Measurements from ENCODE around the gene PIEZO1. TPM values are rescaled to one million over a fixed set of nuclear protein-coding genes. Genes with fewer than 3 reads are reported as not detected.

The PIEZO1 gene
- total RNA-seq, 5 donors from 2014 or later (not counting 1 experiment from before 2014, with no cell fraction given), result 139 to 274 (median 240) TPM

DNA sequence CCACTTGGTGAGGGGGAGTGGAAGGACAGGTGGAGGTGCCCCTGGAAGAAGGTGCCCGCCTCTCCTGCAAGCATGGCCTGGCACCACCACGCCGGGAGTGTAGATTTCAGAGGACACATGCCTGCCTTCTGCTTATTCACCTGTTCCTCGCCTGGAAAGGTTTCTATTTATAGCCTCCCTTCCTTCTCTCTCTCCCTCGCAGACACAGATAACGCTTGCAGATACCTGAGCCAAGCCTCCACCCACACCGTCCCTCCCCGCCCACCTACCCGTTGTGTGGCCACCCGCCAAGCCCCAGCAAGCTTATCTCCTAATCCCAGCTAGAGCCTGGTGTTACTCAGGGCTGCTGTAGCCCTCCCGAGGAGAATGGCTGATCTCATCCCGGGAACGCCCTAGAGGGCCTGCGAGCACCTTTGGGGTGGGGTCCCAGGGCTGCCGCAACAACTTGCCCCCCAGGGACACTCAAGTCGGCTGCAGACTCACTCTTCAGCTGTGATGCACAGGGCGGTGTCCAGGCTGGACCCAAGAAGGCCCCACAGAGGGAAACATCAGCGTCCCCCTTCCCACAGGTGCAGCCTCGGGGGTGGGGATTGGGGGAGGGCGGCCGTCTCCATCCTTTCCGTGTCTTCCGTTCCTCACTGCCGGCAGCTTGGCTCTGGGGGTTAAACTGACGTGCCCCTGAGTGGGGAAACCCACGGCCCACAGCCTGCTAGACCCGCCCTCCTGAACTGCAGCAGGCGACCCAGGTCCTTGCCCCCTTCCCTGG is 96.8 kb downstream of the PIEZO1 start:
- Mint-ChIP-seq H3K27ac (peak overlapping the region in 1 of 2 donors; percentile 94), H3K36me3 (no peaks in the 10 kb centered on the region), H3K9me3 (no peaks in the 10 kb centered on the region), H3K27me3 (peaks cover 0 to 2% of the 10 kb centered on the region in 2 donors), H3K4me3 (peak overlapping the region in 1 of 3 donors; percentile 77), H3K4me1 (peaks cover 57 to 67% (median 59%) of the 10 kb centered on the region in 3 donors)
- no peak overlapping the region for H3K4me3 ChIP-seq (ENCODE audit: control insufficient read depth in 1 of 2, extremely low read depth in 1 of 2, low read length in 1 of 2)
- peaks cover 0 to 5% of the 10 kb centered on the region in 2 experiments for H3K27me3 ChIP-seq (replicated peaks in 1 of 2; ENCODE audit: control insufficient read depth in 2 of 2, extremely low read depth in 1 of 2, insufficient read depth in 2 of 2, low read length in 1 of 2)
- POLR2A ChIA-PET, result interaction anchor here in 1 of 2 donors (1.0 kb wide), 1 partner anchor 14 kb away, joined by 4 read pairs; no protein-coding TSS in a partner anchor
- no peak overlapping the region for H3K27ac ChIP-seq (ENCODE audit: low read length)
- peaks cover 32 to 68% of the 10 kb centered on the region in 2 experiments for H3K4me1 ChIP-seq (ENCODE audit: control insufficient read depth in 1 of 2, extremely low read depth in 1 of 2, insufficient read depth in 2 of 2, low read length in 2 of 2)
- no peaks in the 10 kb centered on the region for H3K36me3 ChIP-seq (ENCODE audit: control insufficient read depth in 2 of 2, extremely low read depth in 1 of 2, insufficient read depth in 1 of 2, low read length in 1 of 2)
- H3K9me3 ChIP-seq, result no peaks in the 10 kb centered on the region
- ATAC-seq (replicated peaks in 1 of 4), result no peak
- CTCF ChIA-PET, result interaction anchor here in 1 of 2 donors (0.7 kb wide), 1 partner anchor 10 kb away, joined by 3 read pairs; no protein-coding TSS in a partner anchor
- 68% methylated on average over 21 of the region's 28 CpGs for WGBS (ENCODE audit: insufficient coverage)
- DNase-seq, result no peak

- ATAC-seq (replicated peaks in 1 of 4) (no peak), DNase-seq (no peak)
- Mint-ChIP-seq H3K27me3 (peaks cover 0 to 2% of the 10 kb centered on the region in 2 donors), H3K27ac (no peak overlapping the region), H3K4me1 (peaks cover 56 to 63% (median 57%) of the 10 kb centered on the region in 3 donors), H3K4me3 (no peak overlapping the region), H3K9me3 (no peaks in the 10 kb centered on the region), H3K36me3 (no peaks in the 10 kb centered on the region)
- ChIA-PET CTCF (interaction anchor here in 1 of 2 donors (0.7 kb wide), 1 partner anchor 11 kb away, joined by 3 read pairs; no protein-coding TSS in a partner anchor), POLR2A (interaction anchor here in 1 of 2 donors (1.0 kb wide), 1 partner anchor 14 kb away, joined by 4 read pairs; no protein-coding TSS in a partner anchor)
- H3K9me3 ChIP-seq, result no peaks in the 10 kb centered on the region
- H3K36me3 ChIP-seq (ENCODE audit: control insufficient read depth in 2 of 2, extremely low read depth in 1 of 2, insufficient read depth in 1 of 2, low read length in 1 of 2), result no peaks in the 10 kb centered on the region
- no peak overlapping the region for H3K4me3 ChIP-seq (ENCODE audit: control insufficient read depth in 1 of 2, extremely low read depth in 1 of 2, low read length in 1 of 2)
- H3K27ac ChIP-seq (ENCODE audit: low read length), result no peak overlapping the region
- peaks cover 26 to 68% of the 10 kb centered on the region in 2 experiments for H3K4me1 ChIP-seq (ENCODE audit: control insufficient read depth in 1 of 2, extremely low read depth in 1 of 2, insufficient read depth in 2 of 2, low read length in 2 of 2)
- H3K27me3 ChIP-seq (replicated peaks in 1 of 2; ENCODE audit: control insufficient read depth in 2 of 2, extremely low read depth in 1 of 2, insufficient read depth in 2 of 2, low read length in 1 of 2), result peaks cover 0 to 5% of the 10 kb centered on the region in 2 experiments
- no CpG with 5 or more reads among the region's 3 CpGs for WGBS (ENCODE audit: insufficient coverage)
These were observed 97.4 kb downstream of the PIEZO1 start for GRCh38 chr16:88687676-88688012.

- Mint-ChIP-seq H3K9me3 (no peaks in the 10 kb centered on the region), H3K4me1 (peaks cover 55 to 62% (median 57%) of the 10 kb centered on the region in 3 donors), H3K4me3 (peak overlapping the region; percentile 39 to 81 (median 79)), H3K36me3 (no peaks in the 10 kb centered on the region), H3K27ac (no peak overlapping the region), H3K27me3 (peaks cover 0 to 2% of the 10 kb centered on the region in 2 donors)
- POLR2A ChIA-PET, result interaction anchor here in 1 of 2 donors (1.0 kb wide), 1 partner anchor 15 kb away, joined by 4 read pairs; no protein-coding TSS in a partner anchor
- H3K4me3 ChIP-seq (ENCODE audit: control insufficient read depth in 1 of 2, extremely low read depth in 1 of 2, low read length in 1 of 2), result no peak overlapping the region
- DNase-seq (no peak), ATAC-seq (replicated peaks in 1 of 4) (no peak)
- no peak overlapping the region for H3K27ac ChIP-seq (ENCODE audit: low read length)
- CTCF ChIA-PET, result no interaction called here
- no peaks in the 10 kb centered on the region for H3K9me3 ChIP-seq
- no peaks in the 10 kb centered on the region for H3K36me3 ChIP-seq (ENCODE audit: control insufficient read depth in 2 of 2, extremely low read depth in 1 of 2, insufficient read depth in 1 of 2, low read length in 1 of 2)
- 88% methylated on average over 7 of the region's 10 CpGs for WGBS (ENCODE audit: insufficient coverage)
- H3K27me3 ChIP-seq (replicated peaks in 1 of 2; ENCODE audit: control insufficient read depth in 2 of 2, extremely low read depth in 1 of 2, insufficient read depth in 2 of 2, low read length in 1 of 2), result peaks cover 0 to 5% of the 10 kb centered on the region in 2 experiments
- peaks cover 22 to 67% of the 10 kb centered on the region in 2 experiments for H3K4me1 ChIP-seq (ENCODE audit: control insufficient read depth in 1 of 2, extremely low read depth in 1 of 2, insufficient read depth in 2 of 2, low read length in 2 of 2)
These were observed 97.8 kb downstream of the PIEZO1 start for GRCh38 chr16:88687254-88687576.

DNA sequence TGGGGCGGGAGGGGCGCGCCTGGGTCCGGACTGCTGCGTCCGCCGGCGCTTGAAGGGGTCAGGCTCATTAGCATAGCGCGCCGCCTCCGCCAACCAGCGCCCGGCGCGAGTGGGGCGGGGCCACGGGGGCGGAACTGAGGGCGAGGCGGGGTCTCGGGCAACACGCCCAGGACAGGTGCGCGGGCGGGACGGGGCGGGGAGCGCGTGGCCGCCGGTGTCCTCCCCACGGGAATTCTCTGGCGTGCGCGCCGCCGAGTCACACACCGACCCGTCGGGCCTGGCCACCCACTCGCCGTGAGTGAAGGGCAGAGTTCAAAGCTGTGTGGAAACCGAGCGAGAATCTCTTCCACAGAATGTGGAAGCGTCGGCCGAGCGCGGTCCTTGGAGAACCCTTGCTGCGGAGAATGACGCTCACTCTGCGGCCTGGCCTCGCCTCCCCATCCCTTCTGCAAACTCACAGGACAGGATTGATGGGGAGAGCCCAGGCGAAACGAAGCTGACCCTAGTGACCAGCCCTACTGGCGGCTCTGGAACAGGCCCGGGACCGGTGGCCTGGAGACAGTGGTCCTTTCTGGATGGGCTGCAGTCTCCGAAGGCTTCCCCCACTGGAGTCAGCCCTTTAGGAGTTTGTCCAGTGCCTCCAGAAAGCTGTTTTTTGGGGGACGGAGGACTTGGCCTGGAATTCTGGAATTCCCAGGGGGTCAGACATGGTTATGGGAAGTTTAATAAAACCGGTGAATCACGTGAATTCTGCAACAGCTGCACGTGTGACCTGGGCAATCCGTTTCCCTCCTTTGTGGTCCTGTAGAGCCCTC is 98.4 kb downstream of the PIEZO1 start, which contains the start of gene SNAI3:
Gene SNAI3 (minus strand): TSS at position 69 of the 815 bp plus-strand sequence. CDS start 101 bp downstream, outside the sequence.
- H3K27ac ChIP-seq (ENCODE audit: low read length), result peak within 1 kb of the TSS; percentile 54
- Mint-ChIP-seq H3K4me1 (peaks cover 55 to 62% (median 57%) of the 10 kb centered on the region in 3 donors), H3K27ac (peak within 1 kb of the TSS; percentile 63 to 82), H3K9me3 (no peaks in the 10 kb centered on the region), H3K36me3 (no peaks in the 10 kb centered on the region), H3K4me3 (peak within 1 kb of the TSS; percentile 77 to 81 (median 79)), H3K27me3 (peaks cover 0 to 2% of the 10 kb centered on the region in 2 donors)
- peak; percentile 82 to 85 (median 84) for ATAC-seq (replicated peaks in 1 of 4)
- CTCF ChIA-PET, result interaction anchor here in 1 of 2 donors (0.6 kb wide), 1 partner anchor 9 kb away, joined by 6 read pairs; no protein-coding TSS in a partner anchor
- H3K4me3 ChIP-seq (ENCODE audit: control insufficient read depth in 1 of 2, extremely low read depth in 1 of 2, low read length in 1 of 2), result peak within 1 kb of the TSS; percentile 69 to 94
- no peaks in the 10 kb centered on the region for H3K36me3 ChIP-seq (ENCODE audit: control insufficient read depth in 2 of 2, extremely low read depth in 1 of 2, insufficient read depth in 1 of 2, low read length in 1 of 2)
- peaks cover 0 to 5% of the 10 kb centered on the region in 2 experiments for H3K27me3 ChIP-seq (replicated peaks in 1 of 2; ENCODE audit: control insufficient read depth in 2 of 2, extremely low read depth in 1 of 2, insufficient read depth in 2 of 2, low read length in 1 of 2)
- DNase-seq, result peak; percentile 44 to 88 (median 72)
- 8% methylated on average over 61 of the region's 65 CpGs for WGBS (ENCODE audit: insufficient coverage)
- no peaks in the 10 kb centered on the region for H3K9me3 ChIP-seq
- peaks cover 18 to 67% of the 10 kb centered on the region in 2 experiments for H3K4me1 ChIP-seq (ENCODE audit: control insufficient read depth in 1 of 2, extremely low read depth in 1 of 2, insufficient read depth in 2 of 2, low read length in 2 of 2)
- POLR2A ChIA-PET, result interaction anchor here in 1 of 2 donors (1.0 kb wide), 1 partner anchor 15 kb away, joined by 4 read pairs; no protein-coding TSS in a partner anchor

DNA sequence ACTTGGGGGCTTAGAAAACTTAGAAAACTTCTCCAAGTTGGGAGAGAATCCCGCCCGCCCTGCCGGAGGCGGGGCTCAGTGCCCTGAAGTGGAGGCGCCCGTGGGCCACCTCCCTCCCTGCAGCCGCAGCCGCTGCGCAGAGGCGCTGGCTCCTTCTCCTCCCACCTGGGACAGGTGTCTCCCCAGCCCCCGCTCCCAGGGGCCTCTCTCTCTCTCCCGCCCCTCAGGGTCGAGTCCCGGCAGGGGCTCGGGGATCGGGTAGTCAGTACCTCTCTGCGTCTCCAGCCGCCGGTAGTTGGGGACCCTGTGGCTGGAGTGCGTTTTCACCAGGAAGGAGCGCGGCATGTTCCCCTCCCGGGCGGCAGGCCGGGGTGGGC is 99.0 kb downstream of the PIEZO1 start:
- H3K4me3 ChIP-seq (ENCODE audit: control insufficient read depth in 1 of 2, extremely low read depth in 1 of 2, low read length in 1 of 2), result peak overlapping the region; percentile 69 to 94
- Mint-ChIP-seq H3K27me3 (peaks cover 0 to 2% of the 10 kb centered on the region in 2 donors), H3K4me1 (peaks cover 55 to 62% (median 59%) of the 10 kb centered on the region in 3 donors), H3K4me3 (peak overlapping the region; percentile 77 to 81 (median 79)), H3K27ac (peak overlapping the region; percentile 55 to 63), H3K36me3 (no peaks in the 10 kb centered on the region), H3K9me3 (no peaks in the 10 kb centered on the region)
- POLR2A ChIA-PET, result no interaction called here
- H3K27me3 ChIP-seq (replicated peaks in 1 of 2; ENCODE audit: control insufficient read depth in 2 of 2, extremely low read depth in 1 of 2, insufficient read depth in 2 of 2, low read length in 1 of 2), result peaks cover 0 to 5% of the 10 kb centered on the region in 2 experiments
- H3K27ac ChIP-seq (ENCODE audit: low read length), result peak overlapping the region; percentile 54
- DNase-seq (peak in 11 of 35 experiments; percentile 31 to 68 (median 45)), ATAC-seq (replicated peaks in 1 of 4) (peak; percentile 49 to 57 (median 55))
- WGBS (ENCODE audit: insufficient coverage), result 0% methylated on average over 25 of the region's 25 CpGs
- H3K9me3 ChIP-seq, result no peaks in the 10 kb centered on the region
- CTCF ChIA-PET, result interaction anchor here (0.6 to 1.1 kb wide), 2 partner anchors 9 to 22 kb away, joined by 3 to 6 read pairs; no protein-coding TSS in a partner anchor
- peaks cover 17 to 67% of the 10 kb centered on the region in 2 experiments for H3K4me1 ChIP-seq (ENCODE audit: control insufficient read depth in 1 of 2, extremely low read depth in 1 of 2, insufficient read depth in 2 of 2, low read length in 2 of 2)
- peaks cover under 1 to 1% of the 10 kb centered on the region in 2 donors for H3K36me3 ChIP-seq (ENCODE audit: control insufficient read depth in 2 of 2, extremely low read depth in 1 of 2, insufficient read depth in 1 of 2, low read length in 1 of 2)
